ENCODE measurements around the gene NRIP1. TPM values are rescaled to one million over a fixed set of nuclear protein-coding genes. Genes with fewer than 3 reads are reported as not detected.

The NRIP1 gene
- total RNA-seq, 1 donor from 2014 or later, result 72.1 TPM

DNA sequence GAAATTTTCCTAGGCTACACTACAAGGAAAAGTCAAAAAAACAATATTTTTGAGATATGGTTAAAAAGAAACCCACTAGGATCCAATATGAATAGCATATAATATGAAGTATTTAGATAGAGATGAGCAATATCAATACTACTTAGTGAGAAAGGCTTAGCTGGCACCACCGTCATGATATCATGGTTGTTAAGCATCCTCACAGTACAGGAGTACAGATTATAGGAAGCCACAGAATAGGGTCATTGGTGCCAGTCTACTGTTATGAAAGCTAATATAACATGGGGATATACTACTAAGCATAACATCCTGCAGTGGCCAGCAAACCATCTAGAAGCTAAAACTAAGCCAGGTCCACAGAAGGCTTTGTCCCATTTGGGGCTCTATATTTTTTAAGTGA, 28.4 kb upstream of the NRIP1 start:
- no peak overlapping the region for H3K4me3 Mint-ChIP-seq (ENCODE audit: unreplicated experiment)
- no peaks in the 10 kb centered on the region for H3K36me3 Mint-ChIP-seq (ENCODE audit: low read depth, unreplicated experiment)
- TF ChIP-seq, protein P1, sequence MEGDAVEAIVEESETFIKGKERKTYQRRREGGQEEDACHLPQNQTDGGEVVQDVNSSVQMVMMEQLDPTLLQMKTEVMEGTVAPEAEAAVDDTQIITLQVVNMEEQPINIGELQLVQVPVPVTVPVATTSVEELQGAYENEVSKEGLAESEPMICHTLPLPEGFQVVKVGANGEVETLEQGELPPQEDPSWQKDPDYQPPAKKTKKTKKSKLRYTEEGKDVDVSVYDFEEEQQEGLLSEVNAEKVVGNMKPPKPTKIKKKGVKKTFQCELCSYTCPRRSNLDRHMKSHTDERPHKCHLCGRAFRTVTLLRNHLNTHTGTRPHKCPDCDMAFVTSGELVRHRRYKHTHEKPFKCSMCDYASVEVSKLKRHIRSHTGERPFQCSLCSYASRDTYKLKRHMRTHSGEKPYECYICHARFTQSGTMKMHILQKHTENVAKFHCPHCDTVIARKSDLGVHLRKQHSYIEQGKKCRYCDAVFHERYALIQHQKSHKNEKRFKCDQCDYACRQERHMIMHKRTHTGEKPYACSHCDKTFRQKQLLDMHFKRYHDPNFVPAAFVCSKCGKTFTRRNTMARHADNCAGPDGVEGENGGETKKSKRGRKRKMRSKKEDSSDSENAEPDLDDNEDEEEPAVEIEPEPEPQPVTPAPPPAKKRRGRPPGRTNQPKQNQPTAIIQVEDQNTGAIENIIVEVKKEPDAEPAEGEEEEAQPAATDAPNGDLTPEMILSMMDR (IDR thresholded peaks at IDR 0.05; ENCODE audit: unreplicated experiment), result no peak
- H3K9me3 Mint-ChIP-seq (ENCODE audit: unreplicated experiment), result no peaks in the 10 kb centered on the region
- no peak for DNase-seq (ENCODE audit: low spot score)
- H3K4me1 Mint-ChIP-seq (ENCODE audit: unreplicated experiment), result peaks cover 17% of the 10 kb centered on the region
- no peak overlapping the region for H3K27ac Mint-ChIP-seq (ENCODE audit: unreplicated experiment)
- no peaks in the 10 kb centered on the region for H3K27me3 Mint-ChIP-seq (ENCODE audit: unreplicated experiment)

DNA sequence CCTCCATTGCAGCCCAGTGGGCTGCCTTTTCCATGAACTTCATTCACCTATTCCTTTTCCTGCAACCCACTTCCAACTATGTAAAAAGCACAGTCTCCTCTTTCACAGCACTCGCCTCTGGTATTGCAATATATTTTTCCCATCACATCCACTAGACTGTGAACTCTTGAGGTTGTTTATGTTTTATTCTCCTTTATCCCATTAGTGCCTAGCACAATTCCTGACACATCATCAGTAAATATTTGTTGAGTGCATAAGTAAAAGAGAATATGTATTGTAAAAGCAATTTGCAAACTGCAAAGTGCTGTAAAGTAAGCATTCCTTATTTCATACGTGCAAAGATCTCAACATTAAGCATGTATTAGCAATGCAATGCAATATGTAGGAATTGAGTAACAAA, 27.9 kb upstream of the NRIP1 start:
- Mint-ChIP-seq H3K4me3 (ENCODE audit: unreplicated experiment) (no peak overlapping the region), H3K4me1 (ENCODE audit: unreplicated experiment) (peaks cover 17% of the 10 kb centered on the region), H3K27ac (ENCODE audit: unreplicated experiment) (no peak overlapping the region), H3K36me3 (ENCODE audit: low read depth, unreplicated experiment) (no peaks in the 10 kb centered on the region), H3K27me3 (ENCODE audit: unreplicated experiment) (no peaks in the 10 kb centered on the region), H3K9me3 (ENCODE audit: unreplicated experiment) (no peaks in the 10 kb centered on the region)
- DNase-seq (ENCODE audit: low spot score), result no peak
- TF ChIP-seq, protein P1 (IDR thresholded peaks at IDR 0.05; ENCODE audit: unreplicated experiment), result no peak

DNA sequence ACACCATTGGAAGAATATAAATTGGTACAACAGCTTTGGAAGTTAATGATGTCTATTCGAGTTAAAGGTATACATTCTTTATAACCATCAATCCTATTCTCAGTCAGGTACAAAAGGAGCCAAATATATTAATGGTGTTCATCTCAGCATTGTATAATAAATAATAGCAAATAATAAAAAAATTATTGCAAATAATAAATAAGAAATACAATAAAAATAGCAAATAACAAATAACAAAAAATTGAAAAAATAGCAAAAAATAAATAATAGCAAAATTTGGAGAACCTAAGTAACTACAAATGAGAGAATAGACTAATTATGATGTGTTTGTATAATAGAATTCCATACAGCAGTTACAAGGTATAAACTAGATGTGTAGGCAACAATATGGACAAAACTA, 25.6 kb upstream of the NRIP1 start:
- no peaks in the 10 kb centered on the region for H3K36me3 Mint-ChIP-seq (ENCODE audit: low read depth, unreplicated experiment)
- TF ChIP-seq, protein P1 (IDR thresholded peaks at IDR 0.05; ENCODE audit: unreplicated experiment), result no peak
- no peak for DNase-seq (ENCODE audit: low spot score)
- H3K9me3 Mint-ChIP-seq (ENCODE audit: unreplicated experiment), result no peaks in the 10 kb centered on the region
- no peak overlapping the region for H3K4me3 Mint-ChIP-seq (ENCODE audit: unreplicated experiment)
- no peaks in the 10 kb centered on the region for H3K27me3 Mint-ChIP-seq (ENCODE audit: unreplicated experiment)
- peaks cover 10% of the 10 kb centered on the region for H3K4me1 Mint-ChIP-seq (ENCODE audit: unreplicated experiment)
- H3K27ac Mint-ChIP-seq (ENCODE audit: unreplicated experiment), result no peak overlapping the region

DNA sequence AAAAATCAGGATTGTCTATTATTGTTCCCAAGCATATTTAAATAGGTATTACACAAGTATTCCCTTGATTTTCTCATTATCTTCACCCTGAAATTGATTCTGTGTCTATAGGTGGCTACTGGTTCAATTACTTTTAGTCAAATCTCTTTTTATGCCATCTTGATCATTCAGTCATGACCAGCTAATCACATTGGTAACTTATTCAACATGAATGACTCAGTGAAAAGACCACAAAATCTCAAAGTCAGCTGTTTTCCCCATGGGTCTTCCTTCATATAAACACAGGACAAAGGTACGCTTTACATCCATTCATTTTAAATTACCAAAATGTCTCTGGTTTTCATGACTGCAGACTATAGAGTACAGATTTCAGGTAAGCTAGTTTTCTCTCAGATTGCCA, 23.7 kb upstream of the NRIP1 start:
- Mint-ChIP-seq H3K36me3 (ENCODE audit: low read depth, unreplicated experiment) (no peaks in the 10 kb centered on the region), H3K4me1 (ENCODE audit: unreplicated experiment) (no peaks in the 10 kb centered on the region), H3K4me3 (ENCODE audit: unreplicated experiment) (no peak overlapping the region), H3K27me3 (ENCODE audit: unreplicated experiment) (no peaks in the 10 kb centered on the region), H3K9me3 (ENCODE audit: unreplicated experiment) (no peaks in the 10 kb centered on the region), H3K27ac (ENCODE audit: unreplicated experiment) (no peak overlapping the region)
- DNase-seq (ENCODE audit: low spot score), result no peak
- TF ChIP-seq, protein P1 (IDR thresholded peaks at IDR 0.05; ENCODE audit: unreplicated experiment), result no peak

DNA sequence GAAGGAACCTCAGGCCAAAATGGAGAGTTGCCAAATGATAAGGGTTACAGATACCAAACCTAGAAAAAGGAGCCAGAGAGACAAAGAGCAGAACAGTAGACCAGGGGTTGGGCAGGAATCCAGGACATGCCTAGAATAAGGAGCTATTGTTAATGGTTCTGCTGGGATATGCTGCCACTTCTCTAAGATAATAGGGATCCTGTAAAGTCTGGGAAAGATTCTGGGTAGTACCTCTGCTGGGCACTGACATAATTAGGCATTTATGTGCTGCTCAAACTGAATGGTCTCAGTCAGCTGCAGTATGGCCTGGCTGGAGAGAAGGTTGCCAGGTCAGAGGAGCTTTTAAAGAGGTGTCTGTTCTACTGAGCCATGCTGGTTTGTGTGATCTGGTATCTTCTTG, 19.9 kb upstream of the NRIP1 start:
- H3K36me3 Mint-ChIP-seq (ENCODE audit: low read depth, unreplicated experiment), result no peaks in the 10 kb centered on the region
- no peaks in the 10 kb centered on the region for H3K4me1 Mint-ChIP-seq (ENCODE audit: unreplicated experiment)
- H3K4me3 Mint-ChIP-seq (ENCODE audit: unreplicated experiment), result no peak overlapping the region
- no peaks in the 10 kb centered on the region for H3K9me3 Mint-ChIP-seq (ENCODE audit: unreplicated experiment)
- DNase-seq (ENCODE audit: low spot score), result no peak
- TF ChIP-seq, protein P1 (IDR thresholded peaks at IDR 0.05; ENCODE audit: unreplicated experiment), result no peak
- H3K27me3 Mint-ChIP-seq (ENCODE audit: unreplicated experiment), result no peaks in the 10 kb centered on the region
- H3K27ac Mint-ChIP-seq (ENCODE audit: unreplicated experiment), result no peak overlapping the region
